Subcutaneous abdominal adipose tissue (tissue), 5 donors: ENCODE measurements around the gene CPEB4.
A peak's percentile ranks its signal among the peaks of the same experiment; 100 is the strongest.

Experiments
- H3K27ac ChIP-seq: one replicate; pipeline ENCODE4 v1.7.0; 2013; ENCODE audit warnings: low read depth, mild to moderate bottlenecking, inconsistent platforms, low read length, moderate library complexity
- H3K27me3 ChIP-seq, 5 donors: one replicate each; pipeline ENCODE4 v1.7.0; 2013; ENCODE audit warnings: low read length in 5 of 5, inconsistent platforms in 1 of 5; ENCODE audit not compliant: control insufficient read depth in 5 of 5, insufficient read depth in 4 of 5
- H3K36me3 ChIP-seq, 5 donors: one replicate each; pipeline ENCODE4 v1.7.0; 2013; ENCODE audit warnings: low read length in 5 of 5; ENCODE audit not compliant: control insufficient read depth in 5 of 5, insufficient read depth in 5 of 5
- H3K4me1 ChIP-seq, 5 donors: one replicate each; pipeline ENCODE4 v1.7.0; 2013; ENCODE audit warnings: low read length in 5 of 5, mild to moderate bottlenecking in 3 of 5, moderate library complexity in 1 of 5; ENCODE audit not compliant: control insufficient read depth in 5 of 5, insufficient read depth in 5 of 5
- H3K4me3 ChIP-seq, 5 donors: one replicate each; pipeline ENCODE4 v1.7.0; 2013; ENCODE audit warnings: low read length in 5 of 5, low read depth in 1 of 5
- H3K9ac ChIP-seq, 5 donors: one replicate each; pipeline ENCODE4 v1.7.0; 2013; ENCODE audit warnings: low read length in 5 of 5, mild to moderate bottlenecking in 4 of 5, moderate library complexity in 3 of 5
- H3K9me3 ChIP-seq, 5 donors: one replicate each; pipeline ENCODE4 v1.7.0; 2013; ENCODE audit warnings: low read length in 5 of 5; ENCODE audit not compliant: control insufficient read depth in 5 of 5
- donor health status: healthy.
- donor health status: healthy.
- donor health status: healthy.
- donor health status: healthy.
- donor health status: healthy.

The CPEB4 gene

DNA sequence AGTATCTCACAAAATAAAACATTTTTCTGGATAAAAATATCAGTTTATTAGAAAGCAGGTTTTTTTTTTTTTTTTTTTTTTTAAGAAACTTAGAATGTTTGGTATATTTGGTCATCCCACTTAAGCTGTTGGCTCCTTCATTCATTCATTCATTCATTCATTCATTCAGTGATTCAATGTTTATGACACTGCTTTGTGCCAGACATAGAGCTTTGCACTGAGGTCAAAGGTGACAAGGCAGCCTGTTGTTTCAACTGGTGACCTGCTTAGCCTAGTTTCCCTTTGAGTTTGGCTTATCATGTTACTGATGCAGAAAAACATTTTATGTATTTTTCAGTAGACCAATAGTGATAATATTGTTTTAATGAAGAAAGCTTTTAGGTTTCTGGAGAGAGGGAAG is 23.5 kb downstream of the CPEB4 start:
- H3K9ac ChIP-seq: no peak overlapping the region
- H3K27me3 ChIP-seq: no peaks in the 10 kb centered on the region
- no peaks in the 10 kb centered on the region for H3K9me3 ChIP-seq
- H3K27ac ChIP-seq: peak overlapping the region; percentile 56
- peaks cover 0 to 40% (median 37%) of the 10 kb centered on the region in 5 donors for H3K4me1 ChIP-seq
- no peak overlapping the region for H3K4me3 ChIP-seq
- peaks cover 0 to 5% (median 2%) of the 10 kb centered on the region in 5 donors for H3K36me3 ChIP-seq

DNA sequence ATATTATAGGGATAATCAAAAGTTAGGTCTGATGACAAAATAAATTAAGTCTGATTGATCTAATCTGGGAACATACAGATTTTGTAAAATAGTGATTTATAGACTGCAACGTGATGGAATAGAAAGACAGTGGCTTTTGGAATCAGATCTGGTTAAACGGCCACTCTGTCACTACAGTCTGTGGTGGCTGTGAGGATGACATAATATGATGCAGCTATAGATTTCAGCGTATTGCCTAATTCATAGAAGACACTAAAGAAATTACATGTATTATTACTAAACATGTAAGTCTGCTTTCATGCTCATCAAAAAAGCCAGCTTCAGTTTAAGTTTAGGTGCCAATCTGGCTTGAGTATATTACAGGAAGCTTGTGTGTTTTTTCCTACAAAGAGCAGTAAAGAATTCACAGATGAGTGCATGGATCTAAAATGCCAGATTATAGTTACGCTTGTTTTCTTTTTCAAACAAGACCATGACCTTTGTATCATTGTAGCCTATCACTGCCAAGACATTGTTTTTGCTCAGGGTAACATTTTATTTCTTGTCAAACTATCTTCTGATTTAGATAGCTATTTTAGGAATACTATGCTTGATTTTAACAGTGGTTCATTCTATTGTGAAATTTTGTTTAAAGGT is 25.7 kb downstream of the CPEB4 start:
- no peak overlapping the region for H3K9ac ChIP-seq
- H3K27ac ChIP-seq: peak overlapping the region; percentile 38
- no peaks in the 10 kb centered on the region for H3K9me3 ChIP-seq
- no peaks in the 10 kb centered on the region for H3K27me3 ChIP-seq
- H3K36me3 ChIP-seq: peaks cover 0 to 5% (median 2%) of the 10 kb centered on the region in 5 donors
- peaks cover 0 to 33% (median 27%) of the 10 kb centered on the region in 5 donors for H3K4me1 ChIP-seq
- no peak overlapping the region for H3K4me3 ChIP-seq

GRCh38 chr5:173915310-173916014 is 27.3 kb downstream of the CPEB4 start:
- Histone ChIP-seq H3K27ac (peak overlapping the region; percentile 37), H3K9ac (no peak overlapping the region), H3K4me3 (no peak overlapping the region)

GRCh38 chr5:173916233-173916632 is 28.1 kb downstream of the CPEB4 start:
- no peaks in the 10 kb centered on the region for H3K9me3 ChIP-seq
- H3K4me1 ChIP-seq: peaks cover 0 to 49% (median 38%) of the 10 kb centered on the region in 5 donors
- no peaks in the 10 kb centered on the region for H3K27me3 ChIP-seq
- no peak overlapping the region for H3K4me3 ChIP-seq
- no peak overlapping the region for H3K9ac ChIP-seq
- peaks cover 0 to 5% (median 0%) of the 10 kb centered on the region in 5 donors for H3K36me3 ChIP-seq
- no peak overlapping the region for H3K27ac ChIP-seq

More at GRCh38 chr5:173915310-173916014, 27.3 kb downstream of the CPEB4 start:
- Histone ChIP-seq H3K36me3 (peaks cover 0 to 5% (median under 1%) of the 10 kb centered on the region in 5 donors), H3K9me3 (no peaks in the 10 kb centered on the region), H3K4me1 (peaks cover 0 to 43% (median 34%) of the 10 kb centered on the region in 5 donors), H3K27me3 (no peaks in the 10 kb centered on the region)

DNA sequence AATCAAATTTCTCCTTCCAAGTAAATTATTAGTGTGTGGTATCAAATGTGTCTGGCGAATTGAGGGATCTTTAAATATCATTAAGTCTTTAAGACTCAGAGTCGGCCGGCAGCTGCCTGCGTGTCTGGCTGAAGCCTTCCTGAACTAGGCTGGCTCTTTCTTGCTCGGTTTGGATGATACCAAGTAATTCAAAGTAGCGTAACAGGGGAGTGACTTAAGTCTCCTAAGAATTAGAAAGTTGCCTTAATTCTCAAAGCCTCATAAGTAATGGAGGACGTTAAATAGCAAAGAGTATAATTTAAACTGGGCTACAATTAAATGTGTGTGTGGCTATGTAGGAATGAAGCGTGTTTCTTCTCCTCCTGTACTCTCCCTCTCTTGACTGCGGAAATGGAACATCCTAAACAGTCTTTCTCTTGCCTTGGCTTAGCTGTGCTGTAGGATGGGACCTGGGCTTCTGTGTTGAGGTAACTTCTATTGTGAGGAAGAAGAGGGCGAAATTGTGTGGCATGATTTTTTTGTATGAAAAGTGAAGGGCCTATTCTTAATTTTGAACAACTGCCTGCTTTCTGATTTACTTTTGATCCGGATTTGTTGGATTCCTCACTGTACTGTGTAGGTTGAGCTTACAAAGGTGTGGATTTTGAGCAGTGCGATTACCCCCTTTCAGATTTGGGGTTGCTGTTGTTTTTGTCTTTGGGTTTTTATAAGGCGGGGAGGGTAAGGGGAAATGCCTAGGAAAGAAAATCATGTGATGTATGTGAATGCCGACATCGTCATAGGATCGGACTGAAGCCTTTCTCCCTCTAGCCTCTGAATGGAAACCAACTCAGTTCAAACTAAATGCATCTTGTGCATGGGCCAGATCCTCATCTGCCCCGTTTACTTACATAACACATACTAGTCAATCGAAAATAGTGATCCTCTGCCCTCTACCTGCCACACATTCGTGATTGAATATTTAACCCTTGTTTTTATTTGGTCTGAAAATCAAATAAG is 29.9 kb downstream of the CPEB4 start:
- H3K9ac ChIP-seq: peak overlapping the region; percentile 70 to 95 (median 72)
- H3K27ac ChIP-seq: peak overlapping the region; percentile 94
- peaks cover 0 to 60% (median 42%) of the 10 kb centered on the region in 5 donors for H3K4me1 ChIP-seq
- H3K4me3 ChIP-seq: peak overlapping the region; percentile 43 to 76 (median 58)
- no peaks in the 10 kb centered on the region for H3K9me3 ChIP-seq
- H3K36me3 ChIP-seq: no peaks in the 10 kb centered on the region
- H3K27me3 ChIP-seq: no peaks in the 10 kb centered on the region

DNA sequence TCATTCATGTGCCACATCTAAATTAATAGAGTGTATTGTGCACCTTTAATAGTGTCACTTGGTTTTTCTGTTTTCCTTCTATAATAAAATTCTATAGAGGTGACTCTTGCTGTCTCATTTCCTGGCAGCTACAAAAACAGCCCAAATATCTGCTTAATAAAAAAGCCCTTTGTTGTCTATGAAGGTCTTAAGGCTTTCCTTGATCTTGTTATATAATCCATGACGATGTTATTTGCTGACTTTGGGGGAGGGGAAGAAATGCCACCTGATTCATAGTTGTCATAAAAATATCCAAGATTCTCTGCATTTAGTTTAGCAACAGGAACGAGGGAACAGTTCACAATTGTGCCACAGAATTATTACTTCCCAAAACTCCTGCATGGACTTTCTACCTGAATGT is 31.3 kb downstream of the CPEB4 start:
- H3K9ac ChIP-seq: peak overlapping the region in 2 of 5 donors; percentile 17 to 72

DNA sequence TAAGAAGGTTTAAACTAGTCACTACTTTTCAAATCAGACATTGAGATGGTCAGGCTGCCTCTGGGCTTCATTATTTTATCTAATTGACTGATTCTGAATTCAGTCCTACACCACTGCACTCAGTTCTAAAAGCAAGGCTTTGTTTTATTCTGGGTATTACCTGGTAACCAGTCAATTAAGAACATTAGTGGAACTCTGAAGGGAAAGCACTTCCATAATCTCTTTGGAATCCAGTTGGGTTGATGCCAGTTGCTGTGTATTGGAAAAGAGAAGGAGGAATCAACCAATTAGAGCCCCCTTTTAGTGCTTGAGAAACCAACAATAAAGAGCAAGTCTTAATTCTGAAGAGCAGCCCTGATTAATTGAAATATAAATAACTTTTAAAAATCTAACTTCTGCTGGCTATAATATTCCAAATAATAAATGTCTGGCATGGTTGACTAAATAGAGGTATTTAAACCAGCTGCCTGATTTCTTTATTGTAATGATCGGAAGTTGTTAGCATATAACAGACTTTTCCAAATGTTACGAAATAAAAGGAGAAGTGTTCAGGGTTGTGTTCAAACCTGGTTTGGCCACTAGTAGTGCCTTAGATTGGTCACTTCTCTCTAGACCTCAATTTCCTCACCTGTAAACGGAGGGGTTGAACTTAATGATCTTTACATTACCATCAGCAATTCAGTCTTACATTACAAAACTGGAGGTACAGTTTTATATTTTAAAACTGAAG is 32.0 kb downstream of the CPEB4 start:
- Histone ChIP-seq H3K27me3 (no peaks in the 10 kb centered on the region), H3K9me3 (no peaks in the 10 kb centered on the region), H3K36me3 (peaks cover 0 to 5% (median 0%) of the 10 kb centered on the region in 5 donors), H3K4me1 (peaks cover 0 to 72% (median 52%) of the 10 kb centered on the region in 5 donors), H3K4me3 (no peak overlapping the region), H3K27ac (peak overlapping the region; percentile 94), H3K9ac (peak overlapping the region in 2 of 5 donors; percentile 28 to 72)

More for the DNA sequence above, 31.3 kb downstream of the CPEB4 start:
- Histone ChIP-seq H3K36me3 (peaks cover 0 to under 1% (median 0%) of the 10 kb centered on the region in 5 donors), H3K4me1 (peaks cover 0 to 66% (median 47%) of the 10 kb centered on the region in 5 donors), H3K27me3 (no peaks in the 10 kb centered on the region), H3K4me3 (no peak overlapping the region), H3K9me3 (no peaks in the 10 kb centered on the region), H3K27ac (peak overlapping the region; percentile 94)

GRCh38 chr5:173920866-173921555 is 32.9 kb downstream of the CPEB4 start:
- no peak overlapping the region for H3K9ac ChIP-seq
- H3K36me3 ChIP-seq: peaks cover 0 to 5% (median 0%) of the 10 kb centered on the region in 5 donors
- no peaks in the 10 kb centered on the region for H3K27me3 ChIP-seq
- H3K4me3 ChIP-seq: no peak overlapping the region
- H3K27ac ChIP-seq: peak overlapping the region; percentile 94
- H3K9me3 ChIP-seq: no peaks in the 10 kb centered on the region
- H3K4me1 ChIP-seq: peaks cover 0 to 71% (median 53%) of the 10 kb centered on the region in 5 donors

DNA sequence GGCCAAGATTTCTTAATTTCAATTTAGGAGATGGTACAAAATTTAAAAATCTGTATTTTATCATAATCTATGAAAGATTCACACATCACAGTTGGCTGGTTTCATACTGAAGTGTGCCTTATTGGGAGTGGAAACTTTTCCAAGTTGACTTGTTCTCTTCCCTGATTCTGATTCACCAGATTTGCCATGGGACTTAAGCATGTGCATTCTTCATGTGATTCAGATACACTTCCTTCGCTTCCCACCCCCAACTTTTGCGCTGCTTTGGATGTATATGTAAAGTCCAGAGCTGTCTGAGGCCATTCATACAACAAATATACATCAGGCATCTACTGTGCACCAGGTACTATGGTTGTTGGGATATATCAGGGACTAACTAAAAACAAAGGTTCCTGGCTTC is 34.4 kb downstream of the CPEB4 start:
- peaks cover 0 to 5% (median 0%) of the 10 kb centered on the region in 5 donors for H3K36me3 ChIP-seq
- H3K9ac ChIP-seq: no peak overlapping the region
- no peaks in the 10 kb centered on the region for H3K9me3 ChIP-seq
- H3K27me3 ChIP-seq: no peaks in the 10 kb centered on the region
- peaks cover 0 to 75% (median 60%) of the 10 kb centered on the region in 5 donors for H3K4me1 ChIP-seq
- H3K27ac ChIP-seq: no peak overlapping the region
- H3K4me3 ChIP-seq: no peak overlapping the region
